Stimulated activated CD4-positive, alpha-beta T cell treated with anti-CD3 and anti-CD28 coated beads, Interleukin-4, amount 100 ng/mL, for 1 hour (primary cell): ENCODE data around the gene SAMD4A.

Source experiments
- DNase-seq: peaks from one replicate; pipeline ENCODE4 v3.0.0-alpha.2; 2020

SAMD4A gene

GRCh38 chr14:54807881-54808280 is 241.0 kb downstream of the SAMD4A start:
- DNase-seq, result no peak

DNA sequence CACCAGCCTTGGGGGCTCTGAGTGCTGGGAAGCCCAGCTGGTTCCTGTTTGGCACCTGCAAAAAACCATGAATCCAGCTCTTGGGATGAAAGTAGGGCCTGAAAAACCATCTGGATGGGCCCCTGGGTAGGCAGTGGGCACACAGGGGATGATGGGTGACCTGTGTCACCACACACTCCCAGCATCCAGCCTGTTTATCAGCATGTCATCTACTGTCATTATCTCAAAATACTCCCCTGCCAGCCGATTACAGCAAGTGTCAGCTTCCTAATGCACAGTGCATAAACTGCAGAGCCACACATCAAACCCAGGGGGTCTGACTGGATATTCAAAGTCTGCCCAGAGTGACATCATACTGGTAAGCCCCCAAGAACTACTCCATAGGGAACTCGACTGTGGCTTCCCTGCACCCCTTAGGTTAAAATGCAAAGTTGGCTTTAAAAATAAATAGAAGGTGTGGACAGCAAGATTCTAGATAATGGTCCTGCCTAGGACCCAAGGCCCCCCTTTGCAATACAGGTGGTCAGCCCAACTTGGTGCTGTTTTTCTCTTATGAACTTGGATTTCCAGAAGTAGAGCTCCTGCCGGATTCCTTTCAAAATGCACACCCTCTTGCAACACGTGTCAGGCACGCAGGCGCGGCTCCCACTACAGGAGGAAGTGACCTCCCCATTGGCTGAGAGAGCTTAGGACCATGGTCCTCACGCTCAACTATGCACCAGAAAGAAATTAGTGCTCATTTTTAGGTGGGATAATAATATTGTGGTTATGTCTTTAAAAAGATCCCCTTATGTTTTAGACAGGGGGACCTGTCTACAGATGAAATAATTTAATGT is 241.6 kb downstream of the SAMD4A start:
- DNase-seq, result no peak

DNA sequence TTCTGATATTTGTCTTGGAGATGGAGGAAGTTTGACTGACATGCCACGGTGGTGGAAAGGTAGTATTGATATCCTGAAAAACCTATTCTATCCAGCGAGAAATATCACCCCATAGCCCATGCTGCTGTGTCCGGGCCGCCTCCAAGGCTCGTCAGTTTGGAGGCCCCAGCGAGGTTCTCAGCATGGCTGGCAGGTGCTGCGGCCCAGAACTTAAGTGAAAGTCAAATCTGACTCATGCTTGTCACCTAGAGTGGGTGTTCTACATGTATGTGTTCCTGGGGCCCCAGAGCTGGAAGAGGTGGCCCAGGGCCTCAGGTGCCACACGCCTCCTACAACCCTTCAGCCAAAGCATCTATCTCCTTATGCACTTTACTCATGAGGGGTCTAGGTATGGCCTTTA is 242.8 kb downstream of the SAMD4A start:
- no peak for DNase-seq

GRCh38 chr14:54812617-54813016 is 245.7 kb downstream of the SAMD4A start:
- DNase-seq, result no peak

- no peak for DNase-seq
Measured at GRCh38 chr14:54813081-54813480, 246.2 kb downstream of the SAMD4A start.

- peak; percentile 19 for DNase-seq
Measured at GRCh38 chr14:54814076-54814475, 247.1 kb downstream of the SAMD4A start.

DNA sequence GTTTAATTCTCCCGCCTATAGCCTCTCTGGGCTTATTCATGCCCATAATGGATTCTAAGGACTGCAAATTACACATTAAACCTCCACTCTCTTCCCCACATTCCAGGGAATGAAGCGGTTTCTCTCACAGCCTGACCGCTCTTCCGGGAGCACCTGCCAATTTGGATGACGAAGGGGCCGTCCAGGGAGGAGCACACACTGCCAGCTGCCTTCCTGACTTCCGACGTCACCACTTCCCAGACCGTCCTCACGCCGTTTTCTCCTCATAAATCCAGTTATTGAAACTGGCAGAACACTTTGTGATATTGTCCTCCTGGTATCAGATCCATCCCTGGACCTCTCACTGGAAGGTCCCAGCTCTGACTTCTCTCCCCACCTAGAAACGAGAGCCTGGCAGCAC is 248.1 kb downstream of the SAMD4A start:
- no peak for DNase-seq

DNA sequence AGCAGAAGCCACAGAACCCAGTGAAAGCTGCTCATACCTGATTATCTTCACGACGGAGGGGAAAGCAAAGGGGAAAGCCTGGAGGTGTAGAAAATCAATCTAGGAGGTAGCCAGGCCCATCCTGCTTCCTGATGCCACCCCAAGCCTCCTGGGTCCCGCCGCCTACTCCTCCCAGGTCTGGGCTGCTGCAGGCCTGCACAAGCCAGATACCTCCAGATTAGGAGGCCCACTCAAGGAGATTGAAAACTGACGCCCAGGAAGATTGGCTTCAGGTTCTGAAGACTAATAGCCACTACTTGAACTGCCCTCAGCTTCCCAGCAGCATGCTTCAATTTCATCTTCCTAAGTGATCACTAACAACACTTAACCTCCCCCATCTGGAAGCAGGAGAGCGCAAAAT is 248.6 kb downstream of the SAMD4A start:
- no peak for DNase-seq

GRCh38 chr14:54816450-54816849 is 249.5 kb downstream of the SAMD4A start:
- DNase-seq, result no peak

- no peak for DNase-seq
Measured at GRCh38 chr14:54817506-54817905, 250.6 kb downstream of the SAMD4A start.

DNA sequence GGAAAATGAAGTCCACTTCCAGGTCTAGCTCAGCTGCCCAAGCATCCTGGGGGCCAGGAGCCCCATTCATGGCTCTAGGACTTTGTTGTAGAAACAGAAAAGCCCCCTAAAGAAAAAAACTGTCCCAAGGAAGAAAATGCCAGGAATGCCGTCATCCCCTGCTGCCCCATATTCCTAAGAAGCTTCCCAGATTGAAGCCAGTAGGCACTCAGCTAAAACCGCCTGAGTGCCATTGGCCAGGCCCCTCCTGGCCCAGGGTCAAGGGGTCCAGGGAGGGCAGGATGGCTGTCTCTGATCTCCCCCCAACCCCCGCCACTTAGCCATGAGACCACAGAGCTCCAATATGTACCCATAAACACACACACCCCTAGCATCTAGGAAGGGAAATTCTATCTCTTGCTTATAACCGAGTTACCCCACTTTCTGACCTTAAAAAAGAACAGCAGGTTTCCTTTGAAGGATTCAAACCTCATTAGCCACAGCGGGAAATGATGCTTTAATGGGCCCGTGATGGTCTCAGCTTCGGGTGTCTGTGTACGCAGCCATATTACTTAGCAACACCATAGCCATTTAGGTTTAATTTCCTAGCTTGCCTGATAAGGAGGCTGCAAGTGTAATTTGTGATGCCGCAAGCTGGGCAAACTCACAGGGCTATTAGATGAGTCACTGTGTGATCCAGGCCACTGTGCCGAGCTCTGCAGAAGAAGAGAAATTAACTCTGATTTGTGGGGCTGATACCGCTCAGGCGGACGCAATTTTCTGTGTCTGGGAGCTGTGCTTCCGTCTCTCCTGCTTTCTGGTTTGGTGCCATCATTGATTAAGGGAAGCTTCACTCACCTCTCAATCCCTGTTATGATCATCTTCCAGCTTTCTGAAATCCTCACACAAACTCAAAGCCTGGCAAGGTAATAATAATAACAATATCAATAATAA is 251.5 kb downstream of the SAMD4A start:
- no peak for DNase-seq

- no peak for DNase-seq
Measured at GRCh38 chr14:54822685-54823084, 255.8 kb downstream of the SAMD4A start.

DNA sequence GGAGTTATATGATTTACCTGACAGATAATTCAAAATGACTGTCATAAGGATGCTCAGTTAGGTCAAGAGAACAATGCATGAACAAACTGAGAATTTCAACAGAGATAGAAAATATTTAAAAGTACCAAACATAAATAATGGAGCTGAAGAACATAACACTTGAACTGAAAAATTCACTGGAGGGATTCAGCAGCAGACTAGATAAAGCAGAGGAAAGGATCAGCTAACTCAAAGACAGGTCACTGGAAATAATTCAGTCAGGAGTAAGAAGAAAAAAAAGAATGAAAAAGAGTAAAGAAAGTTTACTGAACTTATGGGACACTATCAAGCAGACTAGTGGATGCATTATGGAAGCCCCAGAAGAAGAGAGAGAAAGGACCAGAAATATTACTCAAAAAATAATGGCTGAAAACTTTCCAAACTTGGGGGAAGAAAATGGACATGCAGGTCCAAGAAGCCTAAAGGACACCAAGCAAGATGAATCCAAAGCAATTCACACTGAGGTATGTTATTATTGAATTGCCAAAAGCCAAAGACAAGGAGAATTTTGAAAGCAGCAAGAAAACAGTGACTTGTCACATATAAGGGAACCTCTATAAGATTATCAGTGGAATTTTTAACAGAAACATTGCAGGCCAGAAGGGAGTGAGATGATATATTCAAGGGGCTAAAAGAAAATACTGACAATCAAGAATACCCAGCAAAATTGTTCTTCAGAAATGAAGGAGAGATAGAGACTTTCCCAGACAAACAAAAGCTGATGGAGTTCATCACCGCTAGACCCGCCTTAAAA is 257.0 kb downstream of the SAMD4A start:
- no peak for DNase-seq

DNA sequence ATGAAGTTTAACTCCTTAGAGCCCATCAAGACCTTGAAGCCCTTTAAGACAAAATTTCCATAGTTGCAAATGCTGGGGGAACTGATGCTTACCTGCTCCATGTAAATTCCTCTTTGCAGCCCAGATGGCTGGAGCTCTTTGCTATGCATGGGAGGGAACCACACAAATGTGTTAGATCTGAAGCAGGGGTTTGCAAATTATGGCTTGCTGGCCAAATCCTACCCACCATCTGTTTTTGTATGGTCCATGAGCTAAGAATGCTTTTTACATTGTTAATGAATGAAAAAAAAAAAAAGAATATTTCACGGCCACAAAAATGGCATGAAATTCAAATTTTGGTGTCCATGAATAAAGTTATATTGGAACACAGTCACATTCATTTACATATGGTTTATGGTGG is 261.1 kb downstream of the SAMD4A start:
- DNase-seq, result no peak

- no peak for DNase-seq
Measured at GRCh38 chr14:54829486-54830224, 262.7 kb downstream of the SAMD4A start.

- no peak for DNase-seq
Measured at GRCh38 chr14:54830650-54831049, 263.7 kb downstream of the SAMD4A start.

DNA sequence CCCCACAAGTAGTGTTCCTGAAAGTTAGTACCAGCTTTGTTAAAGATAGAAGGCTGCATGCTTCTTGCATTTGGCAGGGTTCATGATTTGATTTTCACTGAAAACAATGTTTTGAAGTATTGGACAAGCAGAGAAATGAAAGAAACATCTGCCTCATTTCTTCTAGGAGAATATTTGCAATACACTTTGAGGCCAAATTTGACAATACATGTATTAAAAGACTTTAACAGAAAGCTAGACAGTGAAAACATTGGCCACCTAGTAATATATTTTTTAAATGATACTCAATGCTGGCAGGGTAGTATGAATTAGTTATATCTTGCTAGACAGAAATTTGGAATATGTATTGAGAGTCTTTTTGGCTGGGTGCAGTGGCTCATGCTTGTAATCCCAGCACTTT is 267.2 kb downstream of the SAMD4A start:
- no peak for DNase-seq

DNA sequence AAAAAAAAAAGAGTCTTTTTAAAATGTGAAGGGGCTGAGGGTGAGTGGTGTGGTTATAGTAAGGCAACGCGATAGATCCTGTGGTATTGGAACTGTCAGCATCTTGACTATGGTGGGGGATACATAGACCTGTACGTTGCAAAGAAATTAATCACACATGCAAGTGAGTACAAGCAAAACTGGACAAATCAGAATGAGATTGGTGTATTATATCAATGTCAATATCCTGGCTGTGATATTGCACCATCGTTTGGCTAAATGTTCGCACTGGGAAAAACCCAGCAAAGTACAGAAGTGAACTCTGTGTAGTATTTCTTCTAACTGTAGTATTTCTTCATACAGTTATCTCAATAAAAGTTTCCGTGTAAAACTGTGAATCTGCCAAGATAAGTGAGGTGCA is 267.8 kb downstream of the SAMD4A start:
- no peak for DNase-seq

DNA sequence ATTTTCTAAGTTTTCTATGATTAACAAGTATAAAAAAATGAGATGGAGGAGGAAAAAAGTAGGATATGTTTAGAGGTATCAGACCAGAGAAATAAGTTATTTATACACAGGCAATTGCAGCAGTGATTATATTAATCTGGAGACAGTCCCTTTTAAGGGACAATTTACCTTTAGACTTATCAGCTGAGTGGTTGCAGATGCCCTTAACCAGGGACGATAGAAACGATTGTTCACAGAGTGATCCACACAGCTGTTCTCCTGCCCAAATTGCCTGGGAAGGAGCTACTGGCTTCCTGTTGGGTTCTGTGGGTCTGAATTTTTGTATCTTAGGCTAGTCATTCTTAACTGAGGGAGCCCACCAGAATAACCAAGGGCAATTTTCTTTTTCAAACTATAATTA is 269.3 kb downstream of the SAMD4A start:
- no peak for DNase-seq

DNA sequence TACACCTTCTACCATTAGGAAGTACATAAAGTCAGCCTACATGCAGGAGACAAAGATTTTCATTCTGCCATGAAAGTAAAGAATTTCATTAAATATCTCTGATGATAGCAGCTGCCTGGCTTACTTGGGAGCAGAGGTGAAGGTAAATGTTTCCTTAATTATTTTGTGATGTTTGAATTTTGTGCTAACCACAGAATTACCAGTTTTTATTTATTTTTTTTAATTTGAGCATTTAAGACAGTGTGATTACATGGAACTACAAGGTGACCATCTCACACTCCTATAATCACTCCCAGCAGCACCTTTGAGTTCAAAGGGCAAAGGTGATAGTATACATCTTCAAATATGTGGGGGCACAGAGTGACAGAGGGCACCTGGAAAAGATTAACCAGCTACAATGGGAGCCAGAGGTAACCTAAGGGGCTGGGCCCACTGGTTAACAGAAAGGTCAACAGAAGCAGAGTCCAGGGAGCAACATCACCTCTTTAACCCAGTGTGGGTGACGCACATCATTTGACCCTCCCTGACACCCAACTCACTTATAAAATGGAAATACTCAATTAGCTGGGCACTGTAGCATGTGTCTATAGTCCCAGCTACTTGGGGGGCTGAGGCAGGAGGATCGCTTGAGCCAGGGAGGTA is 270.7 kb downstream of the SAMD4A start:
- DNase-seq, result no peak

DNA sequence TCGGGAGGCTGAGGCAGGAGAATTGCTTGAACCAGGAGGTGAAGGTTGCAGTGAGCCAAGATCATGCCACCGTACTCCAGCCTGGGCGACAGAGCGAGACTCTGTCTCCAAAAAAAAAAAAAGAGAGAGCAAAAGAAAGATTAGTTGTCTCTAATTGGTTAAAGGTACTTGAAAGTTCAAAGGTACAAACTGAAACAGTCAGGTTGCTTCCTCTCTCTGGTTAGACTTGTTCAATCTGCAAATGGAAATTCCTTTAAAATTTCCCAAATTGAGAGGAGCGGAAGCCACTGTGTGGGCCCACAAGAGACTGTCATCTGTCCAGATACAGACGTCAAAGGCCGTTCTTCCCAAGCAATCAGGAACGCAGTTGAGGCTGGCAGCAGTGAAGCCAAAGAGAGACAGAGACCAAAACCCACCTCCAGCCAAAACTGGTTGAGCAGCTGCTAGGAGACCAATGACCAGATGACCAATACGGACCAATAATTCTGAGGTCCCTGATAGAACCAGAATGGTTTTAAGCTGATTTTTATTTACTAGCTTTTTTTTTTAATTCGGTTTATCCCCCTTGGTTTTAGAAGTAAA is 272.1 kb downstream of the SAMD4A start:
- no peak for DNase-seq
